22Rv1 (cell line): ENCODE data around the gene SNX11.

Experiments used
- H3K27ac ChIP-seq: fragments of 450-650 bp; 2 replicates; pipeline ENCODE4 v1.5.1; 2017
- CTCF ChIP-seq: fragments of 450-650 bp; IDR thresholded peaks from 2 replicates; pipeline ENCODE4 v1.5.1; 2017; ENCODE audit warnings: mild to moderate bottlenecking
- ZFX ChIP-seq: fragments of 450-650 bp; IDR thresholded peaks from 2 replicates; pipeline ENCODE4 v1.6.1; 2017; ENCODE audit warnings: antibody characterized with exemption, borderline replicate concordance

Gene SNX11

GRCh38 chr17:48134912-48135480, 27.4 kb downstream of the SNX11 start:
- TF ChIP-seq CTCF (peak; percentile 45), ZFX (no peak)
- no peak overlapping the region for H3K27ac ChIP-seq

GRCh38 chr17:48137656-48138055, 30.1 kb downstream of the SNX11 start:
- no peak overlapping the region for H3K27ac ChIP-seq
- no peak for TF ChIP-seq CTCF
- TF ChIP-seq ZFX, result no peak

GRCh38 chr17:48139944-48140343, 32.4 kb downstream of the SNX11 start:
- TF ChIP-seq CTCF (no peak), ZFX (no peak)
- H3K27ac ChIP-seq, result no peak overlapping the region

- no peak for TF ChIP-seq CTCF
- TF ChIP-seq ZFX, result no peak
- H3K27ac ChIP-seq, result no peak overlapping the region
Observed at GRCh38 chr17:48143629-48144028, 36.1 kb downstream of the SNX11 start.

- TF ChIP-seq CTCF (no peak), ZFX (no peak)
- H3K27ac ChIP-seq, result no peak overlapping the region
Observed at GRCh38 chr17:48144231-48144630, 36.7 kb downstream of the SNX11 start.

- no peak overlapping the region for H3K27ac ChIP-seq
- TF ChIP-seq CTCF (no peak), ZFX (no peak)
Observed at GRCh38 chr17:48144976-48145798, 37.6 kb downstream of the SNX11 start.
